Astrocyte of the cerebellum (primary cell): ENCODE results near the gene OTP.
A peak's percentile ranks its signal among the peaks of the same experiment; 100 is the strongest.

Experiments
- DNase-seq: peaks from one replicate; pipeline ENCODE4 v3.0.0-alpha.2; 2011; ENCODE audit warnings: low read depth
- H3K4me3 ChIP-seq: 2 replicates; pipeline ENCODE4 v1.5.1; 2011; ENCODE audit warnings: mild to moderate bottlenecking, low read depth, low read length, moderate library complexity
- CTCF ChIP-seq: IDR thresholded peaks from 2 replicates; pipeline ENCODE4 v1.5.1; 2012; ENCODE audit warnings: low read length, low read depth, moderate library complexity, mild to moderate bottlenecking; ENCODE audit errors: missing control alignments
- in situ Hi-C: cut with HindIII; loops from 2 replicates; pipeline ENCODE4 v1.10.0; 2017; ENCODE audit warnings: low sequenced_read_pairs

The OTP gene

GRCh38 chr5:77658662-77659061, 20.1 kb upstream of the OTP start:
- DNase-seq, result no peak
- in situ Hi-C loops, result no loop called here
- no peak for TF ChIP-seq CTCF
- H3K4me3 ChIP-seq, result no peak overlapping the region

DNA sequence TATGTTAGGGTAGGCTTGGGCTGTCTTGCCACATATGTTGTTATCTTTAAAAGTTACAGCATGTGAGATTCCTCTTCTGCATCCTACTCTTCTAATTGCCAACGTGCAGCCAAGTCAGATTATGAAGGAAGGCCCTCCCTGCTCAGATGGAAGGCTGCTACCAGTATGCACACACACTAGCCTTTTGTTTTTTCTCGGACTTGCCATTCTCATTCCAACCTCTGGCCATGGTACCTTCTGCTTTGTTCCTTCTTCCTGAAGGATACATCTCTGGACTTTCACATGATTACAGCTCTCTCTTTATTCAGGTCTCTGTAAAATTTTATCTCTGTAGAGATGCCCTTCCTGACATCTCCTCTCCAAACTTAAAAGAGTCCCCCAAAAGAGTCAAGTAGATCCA, 12.8 kb upstream of the OTP start:
- in situ Hi-C loops, result no loop called here
- no peak for TF ChIP-seq CTCF

GRCh38 chr5:77650686-77651085, 12.2 kb upstream of the OTP start:
- no peak for DNase-seq
- no peak for TF ChIP-seq CTCF
- H3K4me3 ChIP-seq, result no peak overlapping the region
- in situ Hi-C loops, result no loop called here

More for the DNA sequence above, 12.8 kb upstream of the OTP start:
- no peak for DNase-seq
- H3K4me3 ChIP-seq, result no peak overlapping the region

- in situ Hi-C loops, result no loop called here
- TF ChIP-seq CTCF, result no peak
- H3K4me3 ChIP-seq, result no peak overlapping the region
- no peak for DNase-seq
These were observed 11.3 kb upstream of the OTP start for GRCh38 chr5:77649776-77650175.

GRCh38 chr5:77645995-77646639, 7.6 kb upstream of the OTP start:
- TF ChIP-seq CTCF, result no peak
- no peak overlapping the region for H3K4me3 ChIP-seq
- in situ Hi-C loops, result no loop called here
- no peak for DNase-seq

- no peak for DNase-seq
- H3K4me3 ChIP-seq, result no peak overlapping the region
- in situ Hi-C loops, result no loop called here
- TF ChIP-seq CTCF, result peak; percentile 21
These were observed 6.9 kb upstream of the OTP start for GRCh38 chr5:77645158-77645994.
